Measurements from ENCODE around the gene ART4. TPM values are rescaled to one million over a fixed set of nuclear protein-coding genes. Genes with fewer than 3 reads are reported as not detected.
A peak's percentile ranks its signal among the peaks of the same experiment; 100 is the strongest.

Gene ART4
- total RNA-seq, 2 donors from 2014 or later, result 5.4 to 11.8 TPM

DNA sequence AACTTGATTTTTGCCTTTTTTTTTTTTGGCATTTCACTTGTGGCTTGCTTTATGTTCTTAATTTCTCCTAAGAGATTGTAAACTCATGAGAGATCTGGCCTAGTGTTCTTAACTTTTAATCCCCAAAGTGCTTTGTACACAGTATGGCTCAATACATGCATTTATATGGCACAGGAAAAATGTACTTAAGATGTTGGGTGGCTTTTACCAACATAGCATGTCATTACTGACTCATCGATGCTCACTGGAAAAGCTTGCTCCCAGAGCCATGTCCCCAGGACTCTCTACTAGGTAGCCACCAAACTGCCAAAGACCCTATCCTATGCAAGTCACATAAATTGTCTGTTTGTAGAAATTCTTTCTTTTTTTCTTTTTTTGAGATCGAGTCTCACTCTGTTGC is 16.3 kb downstream of the ART4 start:
- intact Hi-C loops (cut with DNase I), result no loop called here
- no peak for DNase-seq
- ATAC-seq, result no peak

DNA sequence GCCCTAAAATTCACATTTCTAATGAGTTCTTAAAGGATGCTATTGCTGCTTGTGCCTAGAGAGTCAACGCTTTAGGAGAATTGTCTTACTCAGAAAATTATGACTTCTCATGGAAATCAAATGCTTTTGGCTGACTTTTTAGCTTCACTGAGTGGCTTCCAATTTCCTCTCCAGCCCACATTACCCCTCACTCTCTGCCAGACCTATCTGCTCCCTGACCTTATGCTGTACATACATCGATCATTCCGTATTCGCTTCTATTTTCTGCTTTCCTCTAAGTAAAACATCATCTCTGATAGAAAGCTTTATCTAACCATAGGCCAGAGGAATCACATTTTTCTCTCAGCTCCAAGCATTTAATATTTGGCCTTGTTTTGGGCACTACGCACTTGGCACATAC is 16.8 kb downstream of the ART4 start:
- intact Hi-C loops (cut with DNase I), result no loop called here
- peak in 1 of 2 donors; percentile 30 for ATAC-seq
- DNase-seq, result no peak

DNA sequence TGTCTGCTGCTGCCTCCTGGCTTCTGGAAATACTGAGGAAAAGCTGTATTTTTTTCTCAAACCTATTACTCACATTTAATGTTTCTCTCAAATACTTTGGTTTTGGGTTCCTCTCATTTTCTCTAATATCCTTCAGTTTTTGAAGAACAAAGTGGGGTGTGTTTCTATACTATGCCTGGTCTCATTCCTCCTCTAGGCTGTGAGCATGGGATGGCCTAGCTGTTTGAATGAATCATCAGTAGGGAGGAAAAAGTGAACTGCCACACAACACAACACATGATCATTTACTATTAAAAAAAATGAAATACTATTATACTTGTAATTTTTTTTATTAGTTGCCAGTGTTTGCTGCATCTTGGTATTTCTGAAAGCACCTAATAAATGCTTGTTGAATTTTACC is 18.1 kb downstream of the ART4 start:
- DNase-seq (no peak), ATAC-seq (no peak)
- intact Hi-C loops (cut with DNase I), result no loop called here

DNA sequence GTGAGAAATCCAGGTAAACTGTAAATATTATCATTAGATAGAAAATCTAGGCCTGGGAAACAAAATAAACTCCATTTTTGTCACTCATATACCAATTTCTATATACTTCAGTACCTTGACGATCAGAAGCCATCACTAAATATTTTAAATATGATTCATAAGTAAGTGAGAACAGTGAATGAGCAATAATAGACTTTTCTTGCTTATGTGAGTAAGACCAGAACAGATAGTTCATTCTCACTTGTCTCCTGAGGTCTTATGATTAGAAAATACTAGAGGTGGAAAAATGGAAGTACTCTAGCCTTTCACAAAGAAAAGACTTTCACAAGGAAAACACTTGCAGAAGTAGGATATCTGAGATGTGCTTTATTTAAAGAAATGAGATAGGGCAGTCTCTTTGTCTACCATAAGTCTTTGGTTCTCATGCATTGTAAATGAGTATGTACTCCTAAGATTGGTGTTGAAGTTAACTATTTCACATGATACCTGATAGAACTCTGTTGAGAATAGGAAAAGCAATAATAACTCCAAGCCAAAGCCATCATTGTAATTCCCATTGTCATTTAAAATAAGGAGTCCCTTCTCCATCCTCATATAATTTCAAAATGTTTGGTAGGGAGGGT is 19.2 kb downstream of the ART4 start:
- no peak for DNase-seq
- ATAC-seq, result no peak
- intact Hi-C loops (cut with DNase I), result no loop called here

DNA sequence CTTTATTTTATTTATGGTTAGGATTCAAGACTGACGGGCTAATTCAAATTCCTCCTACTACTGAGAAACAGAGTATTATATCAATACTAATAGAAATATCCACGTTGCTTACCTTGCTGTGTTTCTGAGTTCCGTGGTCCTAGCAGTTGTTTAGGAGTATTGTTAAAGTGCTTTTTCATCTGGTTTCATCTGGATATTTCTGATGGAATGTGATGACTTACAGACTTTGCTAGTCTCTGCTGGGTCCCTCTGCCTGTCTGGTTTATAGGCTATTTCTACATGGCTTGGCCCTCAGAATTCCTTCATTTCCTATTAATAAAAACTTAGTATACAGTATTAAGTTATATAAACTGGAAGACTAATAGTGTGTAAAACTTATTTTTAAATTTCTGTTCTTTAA is 29.3 kb downstream of the ART4 start, which contains the start of gene SMCO3:
SMCO3 (minus strand) TSS at position 169 of the 400 bp plus-strand sequence. CDS start 7,502 bp downstream, outside the sequence.
- ATAC-seq, result no peak
- intact Hi-C loops (cut with DNase I), result no loop called here

DNA sequence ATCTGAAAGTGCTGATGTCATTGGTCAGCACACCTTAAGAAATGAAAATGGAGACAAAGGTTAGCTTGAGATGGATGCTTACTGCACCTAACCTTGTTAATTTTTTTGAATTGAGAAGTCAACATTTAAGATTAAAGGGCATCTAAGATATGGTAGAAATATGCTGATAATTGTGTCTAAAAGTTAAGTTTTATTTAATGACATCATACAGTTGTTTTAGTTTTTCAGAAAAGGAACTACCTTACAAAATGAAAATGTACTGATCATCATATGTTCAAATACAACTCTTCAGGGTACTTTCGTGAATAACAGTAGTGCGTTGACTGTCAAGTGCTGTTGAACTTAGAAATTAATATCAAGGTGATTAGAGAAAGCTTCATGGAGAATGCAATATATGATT is 31.8 kb downstream of the ART4 start:
- intact Hi-C loops (cut with DNase I), result no loop called here
- ATAC-seq (no peak), DNase-seq (no peak)

More for the DNA sequence above, 29.3 kb downstream of the ART4 start, which contains the start of gene SMCO3:
- no peak for DNase-seq

DNA sequence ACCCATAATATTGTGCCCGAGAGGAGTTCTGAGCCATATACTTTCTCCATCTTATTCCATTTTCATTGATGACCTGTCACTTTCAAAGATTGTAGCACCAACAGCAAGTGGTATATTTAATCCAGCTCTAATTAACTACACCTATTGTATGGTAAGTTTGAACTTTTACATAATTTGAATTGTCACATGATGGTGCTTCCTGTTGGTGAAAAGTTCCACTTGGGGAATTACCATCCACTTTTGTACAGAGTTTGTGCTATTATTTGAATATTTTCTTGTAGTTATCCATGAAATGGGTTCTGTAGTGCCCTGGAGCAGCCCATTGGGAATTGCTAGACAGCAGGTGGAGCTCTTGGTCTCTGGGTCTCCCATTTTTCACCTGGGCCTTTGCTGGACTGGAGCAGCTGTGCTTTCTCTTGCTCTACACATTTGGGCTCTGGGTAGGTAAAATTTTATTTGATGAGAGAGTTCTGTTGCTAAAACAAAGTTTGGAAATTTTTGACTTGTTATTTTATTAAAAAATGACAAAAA is 32.3 kb downstream of the ART4 start:
- ATAC-seq (peak; percentile 19 to 52), DNase-seq (no peak)
- intact Hi-C loops (cut with DNase I), result no loop called here

DNA sequence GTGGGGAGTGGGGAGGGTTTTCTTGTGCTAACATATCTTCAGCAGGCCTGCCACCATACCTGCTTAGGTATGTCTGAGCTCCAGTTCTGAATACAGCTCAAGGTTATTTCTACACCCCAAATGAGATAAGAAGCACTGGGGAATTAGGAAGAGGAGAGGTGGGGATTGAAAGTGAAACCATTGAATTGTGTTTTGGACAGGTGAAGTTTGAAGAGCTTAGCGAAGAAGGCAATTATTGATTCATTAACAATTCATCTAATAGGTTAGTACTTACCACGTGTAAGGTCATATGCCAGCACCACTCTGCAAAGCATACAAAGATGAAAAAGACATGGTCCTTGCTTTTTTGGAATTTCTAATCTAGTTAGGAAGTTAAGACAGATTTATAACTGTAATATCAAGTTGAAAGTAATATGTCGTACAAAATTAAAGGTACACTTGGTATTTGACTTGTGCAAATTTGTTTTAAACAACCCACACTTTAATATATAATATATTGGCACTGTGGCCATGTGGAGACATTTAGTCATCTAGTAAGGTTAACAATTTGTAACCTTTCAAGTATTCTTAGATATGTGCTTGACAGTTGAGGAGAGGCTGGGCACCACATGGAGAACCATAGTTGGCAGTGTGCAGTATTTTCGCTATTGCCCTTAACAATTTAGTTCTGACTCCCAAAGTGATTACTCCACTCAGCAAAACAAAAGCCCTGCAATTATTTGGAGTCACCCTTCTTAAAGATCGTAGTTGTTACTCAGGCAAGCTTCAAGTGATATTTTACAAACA is 33.0 kb downstream of the ART4 start:
- DNase-seq, result no peak
- intact Hi-C loops (cut with DNase I), result no loop called here
- no peak for ATAC-seq

DNA sequence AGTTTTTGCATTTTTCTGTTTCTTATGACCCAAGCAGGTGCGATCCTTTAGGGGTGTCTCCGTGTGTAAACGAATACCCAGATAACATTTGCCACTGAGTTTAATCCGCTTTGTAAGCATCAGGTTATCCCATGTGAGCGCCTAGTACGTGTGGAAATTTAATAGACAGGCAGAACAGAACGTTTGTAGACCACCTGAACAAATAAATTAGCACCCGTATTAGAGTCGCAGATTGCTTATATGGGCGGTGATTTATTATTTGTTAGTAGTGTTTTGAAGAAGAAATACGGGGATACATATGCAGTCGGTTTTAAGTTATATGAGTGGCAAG is 39.5 kb downstream of the ART4 start:
- intact Hi-C loops (cut with DNase I), result loop anchor here in 1 of 2 donors (2.0 kb wide), 1 partner anchor 29 kb away; a partner anchor contains a TSS

DNA sequence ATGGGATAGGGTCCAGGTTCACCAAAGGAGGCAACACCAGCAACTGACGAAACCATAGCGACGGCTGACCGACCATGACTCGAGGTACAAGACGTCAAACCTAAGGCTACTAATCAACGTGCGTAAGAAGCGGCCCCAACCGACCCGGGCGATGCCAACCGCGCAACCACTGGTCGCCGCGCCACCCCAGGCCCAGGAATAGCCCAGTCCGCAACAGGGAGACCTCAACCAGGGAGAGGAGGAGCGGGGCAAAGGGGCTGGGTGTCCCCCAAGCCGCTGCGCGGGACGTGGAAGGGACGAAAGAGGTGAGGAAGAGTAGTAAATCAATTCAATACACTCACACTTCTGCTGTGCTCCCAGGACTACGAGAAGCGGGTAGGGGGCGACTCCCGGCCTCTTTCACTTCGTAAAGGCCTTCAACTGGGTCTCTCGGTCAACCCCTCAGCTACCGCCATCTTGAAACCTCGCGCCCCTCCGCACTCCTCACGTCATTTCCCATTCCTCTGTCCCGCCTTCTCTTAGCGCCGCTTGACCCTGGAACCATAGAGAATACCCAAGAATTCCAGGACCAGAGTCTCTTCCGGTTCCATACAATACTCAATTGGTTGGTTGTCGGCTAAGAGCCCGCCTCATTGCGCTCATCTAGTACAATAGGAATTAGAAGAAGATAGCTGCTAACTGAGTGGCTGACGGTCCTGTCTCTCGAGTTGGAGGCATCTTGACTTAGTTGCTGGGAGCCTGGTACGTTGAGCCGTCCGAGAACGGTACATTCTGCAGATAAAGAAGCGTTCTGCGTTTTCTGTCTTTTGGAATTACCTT is 40.1 kb downstream of the ART4 start, which contains the start of the genes C12orf60 and WBP11:
C12orf60 (plus strand) TSS at position 660 of the 819 bp plus-strand sequence. CDS start 19,266 bp downstream, outside the sequence.
WBP11 (minus strand) TSS at position 468 of the 819 bp plus-strand sequence. CDS start 2,095 bp downstream, outside the sequence.
- ATAC-seq (peak; percentile 100), DNase-seq (peak; percentile 95)
- intact Hi-C loops (cut with DNase I), result loop anchor here in 1 of 2 donors (2.0 kb wide), 1 partner anchor 28 kb away; a partner anchor contains a TSS

More for the DNA sequence above, 39.5 kb downstream of the ART4 start:
- DNase-seq, result no peak
- ATAC-seq, result peak; percentile 1 to 23

DNA sequence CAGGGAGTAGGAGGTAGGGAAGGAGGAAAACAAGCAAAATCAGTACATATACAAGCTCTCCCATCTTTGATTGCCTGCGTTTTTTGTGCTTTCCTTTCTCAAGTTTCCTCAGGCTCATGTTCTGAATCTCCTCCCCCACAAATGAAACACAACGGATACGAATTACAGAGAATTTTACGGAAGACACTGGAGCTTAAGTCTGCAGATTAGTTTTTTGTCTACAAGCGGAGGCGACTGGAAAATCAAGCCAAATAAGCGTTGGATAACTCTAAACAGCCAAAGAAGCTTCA is 40.7 kb downstream of the ART4 start:
- DNase-seq (no peak), ATAC-seq (no peak)
- intact Hi-C loops (cut with DNase I), result loop anchor here in 1 of 2 donors (2.0 kb wide), 1 partner anchor 28 kb away; a partner anchor contains a TSS

DNA sequence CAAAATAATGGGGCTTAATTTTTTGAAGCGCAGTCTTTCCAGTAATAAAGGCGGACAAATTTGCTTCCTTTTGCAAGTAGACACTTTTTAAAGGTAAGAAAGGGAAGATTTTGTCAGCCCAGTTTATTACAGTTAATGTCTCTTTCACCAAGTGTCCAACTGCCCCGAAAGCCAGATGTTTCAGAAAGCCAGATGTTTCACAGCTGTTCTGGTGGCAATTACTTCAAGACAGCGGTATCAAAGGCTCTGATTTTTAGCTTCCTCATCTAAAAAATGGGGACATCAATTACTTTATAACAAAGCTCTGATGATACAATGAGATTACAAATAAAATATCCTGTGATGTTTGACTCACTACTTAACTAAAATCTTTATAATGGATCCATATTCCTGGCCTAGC is 41.1 kb downstream of the ART4 start:
- DNase-seq, result no peak
- intact Hi-C loops (cut with DNase I), result loop anchor here in 1 of 2 donors (2.0 kb wide), 1 partner anchor 27 kb away; a partner anchor contains a TSS
- no peak for ATAC-seq

DNA sequence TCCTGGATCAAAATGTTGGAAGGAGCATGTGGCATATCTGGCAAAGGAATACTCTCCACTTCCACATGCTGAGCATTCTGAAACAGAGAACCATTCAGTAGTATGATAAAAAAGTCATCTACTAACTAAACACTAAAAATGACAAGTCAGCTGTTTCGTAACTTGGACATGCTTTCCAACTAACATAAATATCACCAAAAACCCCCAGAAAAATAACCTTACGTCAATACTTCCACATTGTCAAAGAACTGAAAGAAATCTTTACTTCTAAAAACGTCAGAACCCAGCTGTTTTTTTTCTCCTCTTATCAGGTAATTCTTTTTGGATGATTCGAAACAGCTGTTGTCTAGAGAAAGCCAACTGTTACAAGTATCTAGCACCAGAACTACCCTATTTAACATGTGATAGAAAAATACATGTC is 48.3 kb downstream of the ART4 start:
- intact Hi-C loops (cut with DNase I), result no loop called here
- ATAC-seq (peak; percentile 32 to 34), DNase-seq (no peak)

DNA sequence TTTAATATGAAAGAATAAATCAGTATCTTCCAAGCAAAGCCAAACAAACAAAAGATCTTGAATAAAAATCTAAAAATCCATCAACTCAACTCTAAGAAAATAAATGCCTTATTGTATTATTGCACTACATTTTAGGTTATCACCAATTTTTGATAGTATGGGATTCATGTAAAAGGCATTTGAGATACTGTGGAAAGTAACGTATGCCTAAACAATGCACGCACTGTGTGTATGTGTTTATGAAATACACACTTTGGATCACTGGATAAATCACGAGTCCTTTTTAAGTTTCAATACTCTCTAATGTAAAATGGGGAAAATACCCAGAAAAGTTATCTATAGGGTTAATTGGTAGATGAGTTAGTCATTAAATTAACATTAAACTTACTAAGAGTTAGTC is 57.8 kb downstream of the ART4 start:
- ATAC-seq (no peak), DNase-seq (no peak)
- intact Hi-C loops (cut with DNase I), result no loop called here

DNA sequence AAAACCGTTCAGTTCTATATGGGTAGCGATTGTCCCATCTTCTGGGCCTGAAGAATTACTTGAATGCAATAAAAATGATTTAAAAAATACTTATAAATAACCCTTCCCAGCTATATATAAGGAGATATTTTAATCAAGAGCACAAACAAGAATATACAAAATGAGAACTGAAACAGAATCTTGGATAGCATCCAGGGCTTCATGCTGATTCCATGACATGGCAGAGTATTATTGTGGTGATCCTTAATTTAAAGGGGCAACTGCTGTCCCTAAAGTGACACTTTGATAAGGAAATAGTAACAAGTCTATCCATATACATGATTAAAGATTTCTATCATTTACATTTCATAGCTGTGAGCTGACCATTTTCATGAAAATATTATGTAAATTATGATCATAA is 58.9 kb downstream of the ART4 start:
- intact Hi-C loops (cut with DNase I), result no loop called here
- ATAC-seq (no peak), DNase-seq (no peak)

DNA sequence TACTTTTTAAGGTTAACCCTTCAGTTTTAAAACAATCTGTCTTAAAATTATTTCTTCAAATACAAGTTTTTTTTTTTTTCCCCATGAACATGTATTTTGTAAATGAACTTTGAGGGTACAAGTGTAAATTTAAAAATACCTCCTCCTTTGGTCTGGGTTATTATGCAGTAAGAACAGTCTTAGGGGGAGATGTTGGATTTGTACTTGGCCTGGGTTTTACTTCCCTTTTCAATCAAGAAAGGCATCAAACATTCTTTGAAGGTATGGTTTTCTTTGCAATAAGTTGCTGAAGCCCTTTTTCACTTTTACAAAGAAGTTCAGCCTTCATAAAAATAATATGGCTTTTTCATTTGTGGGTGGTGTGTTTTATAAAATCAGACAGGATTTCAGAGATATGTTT is 60.6 kb downstream of the ART4 start:
- DNase-seq (no peak), ATAC-seq (no peak)
- intact Hi-C loops (cut with DNase I), result no loop called here

DNA sequence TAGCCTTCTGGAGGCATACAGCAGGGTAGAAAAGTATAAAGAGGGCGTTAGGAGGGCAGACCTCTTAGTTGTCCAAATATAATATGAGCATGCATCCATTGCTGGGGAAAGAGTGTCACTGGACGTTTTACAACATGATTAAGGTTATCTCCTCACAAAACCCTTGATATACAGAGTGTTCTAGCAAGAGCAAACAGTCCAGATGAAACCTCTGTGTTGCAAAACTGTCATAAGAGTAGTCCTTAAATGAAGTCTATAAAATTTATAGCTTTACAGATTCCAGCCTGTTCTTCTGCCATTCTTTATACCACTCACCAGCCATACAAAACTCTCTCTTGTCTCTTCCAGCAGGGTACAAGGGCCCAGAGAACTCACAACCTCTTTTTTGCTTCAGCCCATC is 61.8 kb downstream of the ART4 start:
- ATAC-seq, result no peak
- intact Hi-C loops (cut with DNase I), result no loop called here
- no peak for DNase-seq

DNA sequence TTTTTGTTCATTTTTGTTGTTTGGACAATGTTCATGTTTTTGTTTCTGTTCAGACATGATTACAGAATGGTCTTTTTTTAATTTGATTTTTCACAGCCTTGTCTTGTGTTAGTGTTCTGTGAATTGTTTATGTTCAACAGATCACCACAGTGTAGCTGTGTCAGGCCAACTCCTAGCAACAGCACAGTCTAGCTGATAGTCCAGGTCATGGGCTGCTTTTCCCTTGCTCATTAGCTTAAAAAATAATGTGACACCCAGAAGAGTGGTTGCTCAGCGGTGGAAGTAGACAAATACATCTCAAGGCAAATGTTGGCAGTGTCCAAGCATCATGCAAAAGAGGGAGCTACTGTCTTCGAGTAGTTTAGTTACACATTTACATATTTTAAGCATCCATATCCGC is 62.5 kb downstream of the ART4 start:
- DNase-seq (no peak), ATAC-seq (no peak)
- intact Hi-C loops (cut with DNase I), result no loop called here

DNA sequence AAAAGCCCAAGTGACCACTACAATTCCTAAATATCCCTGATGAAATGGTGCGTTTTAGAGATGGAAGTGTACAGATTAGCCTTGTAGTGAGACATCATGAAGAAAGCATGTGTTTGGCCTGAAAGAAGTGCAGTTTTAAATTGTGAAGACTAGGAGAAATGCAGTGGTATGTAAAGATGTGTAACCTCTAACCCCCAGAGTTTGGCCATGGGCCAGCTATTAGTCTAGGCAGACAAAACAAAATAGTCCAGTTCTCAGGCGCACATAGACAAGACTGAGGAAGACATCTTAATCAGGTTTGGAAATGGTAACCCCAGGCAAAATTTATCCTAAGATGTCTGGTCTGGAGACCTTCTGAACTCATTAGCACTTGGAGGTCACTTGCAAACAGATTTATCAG is 63.5 kb downstream of the ART4 start:
- intact Hi-C loops (cut with DNase I), result no loop called here
- ATAC-seq, result no peak
- no peak for DNase-seq
